Measurements from ENCODE around the gene GAB1. TPM values are rescaled to one million over a fixed set of nuclear protein-coding genes. Genes with fewer than 3 reads are reported as not detected.

Gene GAB1
- total and polyA plus RNA-seq, 2 of the 13 experiments (the other 11 are each of a cell fraction or from before 2014, with no cell fraction given): 8.7 to 14.7 TPM

DNA sequence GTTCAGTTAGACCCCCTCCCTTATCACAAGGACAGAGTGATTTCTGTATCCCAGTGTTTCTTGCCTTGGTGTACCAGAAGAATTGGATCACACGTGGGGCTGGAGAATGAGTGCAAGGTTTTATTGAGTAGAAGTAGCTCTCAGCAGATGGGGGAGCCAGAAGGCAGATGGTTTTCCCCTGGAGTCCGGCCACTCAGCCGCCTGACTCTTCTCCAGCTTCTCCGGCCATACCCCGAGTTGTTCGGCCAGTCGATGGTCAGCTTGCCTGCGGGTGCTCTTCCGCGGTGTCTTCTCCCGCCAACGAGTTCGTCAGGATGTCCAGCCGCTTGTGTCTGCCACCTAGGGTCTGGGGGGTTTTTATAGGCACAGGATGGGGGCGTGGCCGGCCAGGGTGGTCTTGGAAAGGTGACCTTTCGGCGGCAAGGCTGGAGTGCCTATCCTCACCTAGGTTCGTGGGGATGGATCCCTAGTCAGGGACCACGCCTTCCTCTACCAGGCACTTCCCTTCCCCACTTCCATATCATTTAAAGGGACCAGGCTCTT lies 14.5 kb downstream of the GAB1 start (continued):
- TF ChIP-seq, protein P1, sequence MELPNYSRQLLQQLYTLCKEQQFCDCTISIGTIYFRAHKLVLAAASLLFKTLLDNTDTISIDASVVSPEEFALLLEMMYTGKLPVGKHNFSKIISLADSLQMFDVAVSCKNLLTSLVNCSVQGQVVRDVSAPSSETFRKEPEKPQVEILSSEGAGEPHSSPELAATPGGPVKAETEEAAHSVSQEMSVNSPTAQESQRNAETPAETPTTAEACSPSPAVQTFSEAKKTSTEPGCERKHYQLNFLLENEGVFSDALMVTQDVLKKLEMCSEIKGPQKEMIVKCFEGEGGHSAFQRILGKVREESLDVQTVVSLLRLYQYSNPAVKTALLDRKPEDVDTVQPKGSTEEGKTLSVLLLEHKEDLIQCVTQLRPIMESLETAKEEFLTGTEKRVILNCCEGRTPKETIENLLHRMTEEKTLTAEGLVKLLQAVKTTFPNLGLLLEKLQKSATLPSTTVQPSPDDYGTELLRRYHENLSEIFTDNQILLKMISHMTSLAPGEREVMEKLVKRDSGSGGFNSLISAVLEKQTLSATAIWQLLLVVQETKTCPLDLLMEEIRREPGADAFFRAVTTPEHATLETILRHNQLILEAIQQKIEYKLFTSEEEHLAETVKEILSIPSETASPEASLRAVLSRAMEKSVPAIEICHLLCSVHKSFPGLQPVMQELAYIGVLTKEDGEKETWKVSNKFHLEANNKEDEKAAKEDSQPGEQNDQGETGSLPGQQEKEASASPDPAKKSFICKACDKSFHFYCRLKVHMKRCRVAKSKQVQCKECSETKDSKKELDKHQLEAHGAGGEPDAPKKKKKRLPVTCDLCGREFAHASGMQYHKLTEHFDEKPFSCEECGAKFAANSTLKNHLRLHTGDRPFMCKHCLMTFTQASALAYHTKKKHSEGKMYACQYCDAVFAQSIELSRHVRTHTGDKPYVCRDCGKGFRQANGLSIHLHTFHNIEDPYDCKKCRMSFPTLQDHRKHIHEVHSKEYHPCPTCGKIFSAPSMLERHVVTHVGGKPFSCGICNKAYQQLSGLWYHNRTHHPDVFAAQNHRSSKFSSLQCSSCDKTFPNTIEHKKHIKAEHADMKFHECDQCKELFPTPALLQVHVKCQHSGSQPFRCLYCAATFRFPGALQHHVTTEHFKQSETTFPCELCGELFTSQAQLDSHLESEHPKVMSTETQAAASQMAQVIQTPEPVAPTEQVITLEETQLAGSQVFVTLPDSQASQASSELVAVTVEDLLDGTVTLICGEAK (IDR thresholded peaks at IDR 0.05): no peak
- TF ChIP-seq, protein P1 (CRISPR knock-in tag; IDR thresholded peaks at IDR 0.05): no peak
- TF ChIP-seq, protein P2, sequence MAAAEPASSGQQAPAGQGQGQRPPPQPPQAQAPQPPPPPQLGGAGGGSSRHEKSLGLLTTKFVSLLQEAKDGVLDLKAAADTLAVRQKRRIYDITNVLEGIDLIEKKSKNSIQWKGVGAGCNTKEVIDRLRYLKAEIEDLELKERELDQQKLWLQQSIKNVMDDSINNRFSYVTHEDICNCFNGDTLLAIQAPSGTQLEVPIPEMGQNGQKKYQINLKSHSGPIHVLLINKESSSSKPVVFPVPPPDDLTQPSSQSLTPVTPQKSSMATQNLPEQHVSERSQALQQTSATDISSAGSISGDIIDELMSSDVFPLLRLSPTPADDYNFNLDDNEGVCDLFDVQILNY (CRISPR knock-in tag; conservative IDR thresholded peaks at IDR 0.05): no peak
- TF ChIP-seq, protein P3, sequence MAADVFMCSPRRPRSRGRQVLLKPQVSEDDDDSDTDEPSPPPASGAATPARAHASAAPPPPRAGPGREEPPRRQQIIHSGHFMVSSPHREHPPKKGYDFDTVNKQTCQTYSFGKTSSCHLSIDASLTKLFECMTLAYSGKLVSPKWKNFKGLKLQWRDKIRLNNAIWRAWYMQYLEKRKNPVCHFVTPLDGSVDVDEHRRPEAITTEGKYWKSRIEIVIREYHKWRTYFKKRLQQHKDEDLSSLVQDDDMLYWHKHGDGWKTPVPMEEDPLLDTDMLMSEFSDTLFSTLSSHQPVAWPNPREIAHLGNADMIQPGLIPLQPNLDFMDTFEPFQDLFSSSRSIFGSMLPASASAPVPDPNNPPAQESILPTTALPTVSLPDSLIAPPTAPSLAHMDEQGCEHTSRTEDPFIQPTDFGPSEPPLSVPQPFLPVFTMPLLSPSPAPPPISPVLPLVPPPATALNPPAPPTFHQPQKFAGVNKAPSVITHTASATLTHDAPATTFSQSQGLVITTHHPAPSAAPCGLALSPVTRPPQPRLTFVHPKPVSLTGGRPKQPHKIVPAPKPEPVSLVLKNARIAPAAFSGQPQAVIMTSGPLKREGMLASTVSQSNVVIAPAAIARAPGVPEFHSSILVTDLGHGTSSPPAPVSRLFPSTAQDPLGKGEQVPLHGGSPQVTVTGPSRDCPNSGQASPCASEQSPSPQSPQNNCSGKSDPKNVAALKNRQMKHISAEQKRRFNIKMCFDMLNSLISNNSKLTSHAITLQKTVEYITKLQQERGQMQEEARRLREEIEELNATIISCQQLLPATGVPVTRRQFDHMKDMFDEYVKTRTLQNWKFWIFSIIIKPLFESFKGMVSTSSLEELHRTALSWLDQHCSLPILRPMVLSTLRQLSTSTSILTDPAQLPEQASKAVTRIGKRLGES (CRISPR knock-in tag; IDR thresholded peaks at IDR 0.05; ENCODE audit: borderline replicate concordance): no peak
- no peak for TF ChIP-seq MED8 (CRISPR knock-in tag; IDR thresholded peaks at IDR 0.05; ENCODE audit: insufficient replicate concordance)
- TF ChIP-seq MTF1 (CRISPR knock-in tag; IDR thresholded peaks at IDR 0.05): no peak
- TF ChIP-seq ZNF160 (CRISPR knock-in tag; IDR thresholded peaks at IDR 0.05): no peak
- TF ChIP-seq, protein P4, sequence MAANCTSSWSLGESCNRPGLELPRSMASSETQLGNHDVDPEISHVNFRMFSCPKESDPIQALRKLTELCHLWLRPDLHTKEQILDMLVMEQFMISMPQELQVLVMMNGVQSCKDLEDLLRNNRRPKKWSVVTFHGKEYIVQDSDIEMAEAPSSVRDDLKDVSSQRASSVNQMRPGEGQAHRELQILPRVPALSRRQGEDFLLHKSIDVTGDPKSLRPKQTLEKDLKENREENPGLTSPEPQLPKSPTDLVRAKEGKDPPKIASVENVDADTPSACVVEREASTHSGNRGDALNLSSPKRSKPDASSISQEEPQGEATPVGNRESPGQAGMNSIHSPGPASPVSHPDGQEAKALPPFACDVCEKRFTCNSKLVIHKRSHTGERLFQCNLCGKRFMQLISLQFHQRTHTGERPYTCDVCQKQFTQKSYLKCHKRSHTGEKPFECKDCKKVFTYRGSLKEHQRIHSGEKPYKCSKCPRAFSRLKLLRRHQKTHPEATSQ (CRISPR knock-in tag; IDR thresholded peaks at IDR 0.05; ENCODE audit: borderline replicate concordance): no peak
- TF ChIP-seq POLR2AphosphoS2 (IDR thresholded peaks at IDR 0.05; ENCODE audit: low read depth, low read length): no peak
- no peak for TF ChIP-seq ZNF619 (CRISPR knock-in tag; IDR thresholded peaks at IDR 0.05)
